HFF-Myc (cell line): Measurements from ENCODE around the gene GAL3ST3.

Experiments
- DNase-seq: peaks from one replicate; pipeline ENCODE4 v3.0.0-alpha.2; 2011; ENCODE audit warnings: low read depth; ENCODE audit errors: extremely low read depth
- H3K4me3 ChIP-seq: replicated peaks from 2 replicates; pipeline ENCODE4 v1.5.1; 2011; ENCODE audit warnings: low read depth, mild to moderate bottlenecking, control low read depth, low read length
- TF ChIP-seq, protein P1 (sequence below): IDR thresholded peaks from 2 replicates; pipeline ENCODE4 v1.5.1; 2012; ENCODE audit warnings: mild to moderate bottlenecking, low read depth, low read length, control low read depth; ENCODE audit errors: missing control alignments

GAL3ST3 gene

DNA sequence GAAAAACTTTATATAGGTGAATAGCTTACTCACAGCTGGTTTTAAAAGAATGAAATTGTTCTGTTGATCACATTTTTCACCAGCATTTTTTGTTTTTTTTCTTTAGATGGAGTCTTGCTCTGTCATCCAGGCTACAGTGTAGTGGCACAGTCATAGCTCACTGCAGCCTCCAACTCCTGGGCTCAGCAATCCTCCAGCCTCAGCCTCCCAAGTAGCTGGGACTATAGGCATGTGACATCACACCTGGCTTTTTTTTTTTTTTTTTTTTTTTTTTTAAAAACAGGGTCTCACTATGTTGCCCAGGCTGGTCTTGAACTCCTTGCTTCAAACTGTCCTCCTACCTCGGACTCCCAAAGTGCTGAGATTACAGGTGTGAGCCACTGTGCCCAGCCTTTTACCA, 24.7 kb upstream of the GAL3ST3 start:
- no peak overlapping the region for H3K4me3 ChIP-seq
- TF ChIP-seq, protein P1, sequence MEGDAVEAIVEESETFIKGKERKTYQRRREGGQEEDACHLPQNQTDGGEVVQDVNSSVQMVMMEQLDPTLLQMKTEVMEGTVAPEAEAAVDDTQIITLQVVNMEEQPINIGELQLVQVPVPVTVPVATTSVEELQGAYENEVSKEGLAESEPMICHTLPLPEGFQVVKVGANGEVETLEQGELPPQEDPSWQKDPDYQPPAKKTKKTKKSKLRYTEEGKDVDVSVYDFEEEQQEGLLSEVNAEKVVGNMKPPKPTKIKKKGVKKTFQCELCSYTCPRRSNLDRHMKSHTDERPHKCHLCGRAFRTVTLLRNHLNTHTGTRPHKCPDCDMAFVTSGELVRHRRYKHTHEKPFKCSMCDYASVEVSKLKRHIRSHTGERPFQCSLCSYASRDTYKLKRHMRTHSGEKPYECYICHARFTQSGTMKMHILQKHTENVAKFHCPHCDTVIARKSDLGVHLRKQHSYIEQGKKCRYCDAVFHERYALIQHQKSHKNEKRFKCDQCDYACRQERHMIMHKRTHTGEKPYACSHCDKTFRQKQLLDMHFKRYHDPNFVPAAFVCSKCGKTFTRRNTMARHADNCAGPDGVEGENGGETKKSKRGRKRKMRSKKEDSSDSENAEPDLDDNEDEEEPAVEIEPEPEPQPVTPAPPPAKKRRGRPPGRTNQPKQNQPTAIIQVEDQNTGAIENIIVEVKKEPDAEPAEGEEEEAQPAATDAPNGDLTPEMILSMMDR = no peak
- DNase-seq = no peak

DNA sequence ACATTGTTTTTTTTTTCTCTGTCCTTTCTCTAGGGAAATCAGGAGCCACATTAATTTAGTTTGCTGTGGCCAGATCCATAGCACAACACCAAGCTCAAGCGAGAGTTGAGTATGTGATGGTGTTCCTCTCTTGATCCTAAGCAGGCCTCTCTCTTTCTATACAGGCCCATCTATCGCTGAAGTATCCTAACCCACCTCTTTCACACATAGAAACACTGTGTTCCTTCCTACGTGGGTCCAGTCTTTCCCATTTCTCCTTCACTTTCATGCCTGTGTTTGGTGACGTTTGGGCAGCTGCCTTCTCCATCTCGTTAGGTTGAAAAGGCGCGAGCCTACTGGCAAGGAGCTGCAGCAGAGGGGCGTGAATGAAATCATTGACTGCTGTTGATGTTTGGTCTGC, 23.6 kb upstream of the GAL3ST3 start:
- TF ChIP-seq, protein P1 = no peak
- DNase-seq = no peak
- 0 out of 2 replicates have a peak overlapping the region, but pooled peaks have one; percentile 61 for H3K4me3 ChIP-seq

DNA sequence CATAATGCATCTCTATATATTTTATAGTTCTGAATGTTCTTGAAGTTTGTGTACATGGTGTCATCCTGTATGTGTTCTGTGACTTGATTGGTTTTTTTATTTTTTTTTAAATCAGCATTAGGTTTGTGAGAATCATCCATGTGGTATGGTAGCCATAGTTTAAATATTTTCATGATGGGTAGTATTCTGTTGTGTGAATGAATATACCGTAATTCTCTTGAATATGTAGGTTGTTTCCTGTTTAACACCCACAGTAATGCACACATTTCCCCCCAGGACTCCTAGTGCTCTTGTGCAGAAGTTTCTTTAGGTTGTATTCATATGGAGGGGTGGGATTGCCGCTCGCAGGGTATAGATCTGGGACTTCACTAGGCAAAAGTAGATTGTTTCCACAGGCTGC, 23.1 kb upstream of the GAL3ST3 start:
- peak overlapping the region; percentile 61 for H3K4me3 ChIP-seq
- DNase-seq = no peak

DNA sequence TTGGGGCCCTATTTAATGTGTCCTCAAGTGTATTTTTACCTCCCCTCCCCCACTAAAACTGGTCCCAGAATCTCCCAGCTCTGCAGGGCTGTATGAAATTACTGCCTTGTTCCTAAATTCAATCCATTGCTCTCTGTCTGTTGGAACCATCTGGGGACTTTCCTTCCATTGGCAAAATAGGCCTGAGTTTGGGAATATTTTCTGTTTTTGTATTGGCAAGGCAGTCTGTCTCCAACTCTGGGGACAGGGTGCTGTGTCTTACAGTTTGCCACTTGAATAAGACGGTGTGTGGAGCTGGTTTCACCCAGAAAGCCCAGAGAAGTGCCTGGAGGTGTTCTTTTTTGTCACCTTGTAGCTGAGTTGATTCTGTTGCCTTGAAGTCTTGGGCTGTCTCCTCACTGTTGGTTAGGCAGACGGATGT, 22.4 kb upstream of the GAL3ST3 start:
- H3K4me3 ChIP-seq = peak overlapping the region; percentile 61
- no peak for DNase-seq
- TF ChIP-seq, protein P1 = no peak

More for the DNA sequence above, 23.1 kb upstream of the GAL3ST3 start:
- TF ChIP-seq, protein P1 = no peak

- DNase-seq = no peak
- TF ChIP-seq, protein P1 = no peak
- H3K4me3 ChIP-seq = peak overlapping the region; percentile 61
Measured at GRCh38 chr11:66070604-66071380, 21.8 kb upstream of the GAL3ST3 start.

DNA sequence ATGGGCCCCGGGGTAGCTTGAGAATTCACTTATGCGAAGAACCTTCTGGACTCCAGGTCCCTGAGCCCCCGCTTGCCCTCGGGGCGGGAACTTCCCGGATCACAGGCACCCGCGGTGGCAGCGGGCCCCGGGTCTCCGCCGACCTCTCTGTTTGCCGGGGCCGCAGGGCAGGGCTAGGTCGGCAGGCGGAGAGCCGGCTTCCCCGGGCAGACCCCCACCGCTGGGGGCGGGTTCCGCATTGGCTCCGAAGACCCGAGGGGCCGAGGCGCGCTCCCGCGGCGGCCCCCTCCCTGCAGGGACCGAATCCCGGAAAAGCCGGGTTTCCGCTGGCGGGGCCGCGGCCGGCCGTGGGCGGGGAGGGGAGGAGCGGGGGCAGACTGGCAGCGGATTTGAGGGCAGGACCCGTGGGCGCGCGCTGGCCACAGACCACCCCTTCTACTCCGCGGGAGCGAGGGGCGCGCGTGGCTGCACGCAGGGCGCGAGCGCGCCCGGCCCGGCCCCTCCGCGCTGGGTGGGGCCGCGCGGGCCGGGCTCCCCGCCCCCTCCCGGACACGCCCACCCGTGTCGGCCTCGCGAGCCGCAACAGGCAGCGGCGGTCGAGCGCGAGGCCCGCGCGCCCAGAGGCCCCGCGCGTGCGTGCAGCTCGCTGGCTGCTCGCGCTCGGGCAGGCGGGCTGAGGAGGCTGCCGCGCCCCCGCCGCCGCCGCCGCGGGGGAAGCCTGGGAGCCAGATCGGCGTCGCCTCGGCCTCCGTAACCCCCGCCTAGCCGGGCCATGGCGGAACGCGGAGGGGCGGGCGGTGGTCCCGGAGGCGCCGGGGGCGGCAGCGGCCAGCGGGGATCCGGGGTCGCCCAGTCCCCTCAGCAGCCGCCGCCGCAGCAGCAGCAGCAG, 21.0 kb upstream of the GAL3ST3 start, which contains the start of gene PACS1:
Gene PACS1, plus strand, starts transcription at position 558 of the 889 bp plus-strand sequence. Its CDS starts 215 bp downstream, at position 773.
- no peak for DNase-seq
- TF ChIP-seq, protein P1 = no peak
- peak within 1 kb of the TSS; percentile 61 for H3K4me3 ChIP-seq
